Activated T-cell treated with anti-CD3 and anti-CD28 coated beads for 4 hours (primary cell): Measurements from ENCODE around the gene BCL2L15.
A peak's percentile ranks its signal among the peaks of the same experiment; 100 is the strongest.

Experiments
- DNase-seq: peaks from one replicate; pipeline ENCODE4 v3.0.0-alpha.2; 2020

BCL2L15 gene

DNA sequence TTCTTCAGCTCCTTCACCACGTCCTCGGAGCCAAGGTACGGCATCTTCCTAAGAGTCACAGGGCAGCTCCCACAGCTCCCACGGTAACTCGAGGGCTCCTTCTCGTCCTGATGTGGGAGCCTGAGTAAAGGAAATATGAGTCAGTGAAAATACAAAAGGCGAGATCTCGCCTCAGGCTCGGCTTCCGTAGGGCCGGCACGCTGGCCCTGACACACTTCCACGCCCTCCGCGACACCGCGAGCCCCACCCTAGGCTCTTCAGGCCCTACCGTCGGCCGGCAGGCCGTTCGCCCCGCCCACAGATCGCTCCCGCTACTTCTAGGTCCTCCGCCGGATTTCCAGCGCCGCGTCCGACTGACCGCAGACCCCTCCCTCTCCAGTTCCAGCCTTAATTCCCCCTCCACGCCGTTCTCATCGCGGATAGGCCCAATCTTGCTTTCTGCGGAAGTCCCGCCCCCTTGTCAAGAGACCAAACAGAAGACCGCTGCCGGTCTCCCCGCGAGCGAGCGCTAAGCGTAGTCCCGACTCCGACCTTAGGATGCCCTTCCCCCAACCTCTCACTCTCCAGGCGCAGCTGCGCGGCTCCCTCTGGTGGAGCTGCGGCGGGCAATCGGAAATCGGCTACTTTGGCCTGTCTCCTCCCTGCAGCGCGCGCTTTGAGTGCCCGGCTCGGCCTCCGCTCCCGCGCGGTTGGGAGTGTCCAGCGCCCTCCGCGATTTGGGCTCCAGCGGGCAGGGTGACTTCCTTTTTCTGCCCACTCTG lies 17.5 kb upstream of the BCL2L15 start, which contains the start of the genes AP4B1 and DCLRE1B:
TSS of gene AP4B1 (minus strand) at position 126 of the 761 bp plus-strand sequence. CDS start at position 44, 82 bp downstream.
TSS of gene DCLRE1B (plus strand) at position 653 of the 761 bp plus-strand sequence. CDS start 261 bp downstream, outside the sequence.
- peak; percentile 93 for DNase-seq

DNA sequence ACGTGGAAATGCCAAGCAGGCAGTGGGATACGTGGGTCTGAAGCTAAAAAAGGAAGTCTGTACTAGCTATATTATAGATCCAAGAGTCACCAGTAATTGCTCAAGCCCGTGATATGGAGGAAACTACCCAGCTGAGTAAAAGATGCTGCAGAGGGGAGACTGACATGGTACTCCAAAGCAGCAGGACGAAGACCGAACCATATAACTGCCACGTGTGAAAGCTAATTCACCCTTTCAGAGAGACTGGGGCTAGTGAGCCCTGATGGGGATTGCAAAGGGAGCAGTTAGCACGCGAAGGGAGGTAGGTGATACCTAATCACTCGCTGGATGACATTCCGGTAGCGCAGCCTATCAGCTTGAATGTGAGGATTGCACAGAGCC lies 16.9 kb upstream of the BCL2L15 start:
- DNase-seq, result no peak

DNA sequence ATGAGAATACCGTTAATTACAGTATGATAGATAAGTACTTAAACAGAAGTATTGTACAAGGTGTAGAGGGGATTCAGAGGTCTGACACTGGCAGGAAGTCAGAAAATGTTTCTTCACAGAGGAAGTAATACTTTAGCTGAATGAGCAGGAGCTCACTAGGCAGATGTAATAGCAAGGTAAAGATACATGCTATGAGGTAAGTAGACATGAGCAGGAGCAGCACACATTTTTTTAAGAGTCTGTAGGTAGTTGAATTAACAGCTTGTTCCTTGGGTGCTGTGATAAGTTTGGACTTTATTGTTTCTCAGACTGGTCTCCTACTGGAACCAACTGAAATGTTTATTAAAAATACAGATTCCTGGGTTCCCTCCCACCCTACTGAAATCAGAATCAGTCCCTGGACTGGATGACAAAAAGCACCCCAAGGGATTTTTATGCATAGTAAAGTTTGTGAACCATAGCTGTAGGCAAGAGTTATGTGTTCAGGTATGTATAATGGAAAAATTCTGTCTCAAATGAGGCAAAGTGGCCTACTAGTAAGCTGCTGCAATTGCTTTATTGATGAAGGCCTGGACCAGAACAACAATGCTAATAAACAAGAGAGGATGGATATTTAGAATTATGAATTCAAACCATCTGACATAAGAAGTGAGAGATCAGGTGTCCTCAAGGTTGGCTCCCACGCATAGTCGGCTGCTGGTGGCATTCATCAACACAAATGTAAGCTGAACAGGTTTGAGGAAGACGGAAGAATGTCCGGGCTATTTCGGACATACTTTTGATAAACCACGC lies 16.3 kb upstream of the BCL2L15 start:
- no peak for DNase-seq

DNA sequence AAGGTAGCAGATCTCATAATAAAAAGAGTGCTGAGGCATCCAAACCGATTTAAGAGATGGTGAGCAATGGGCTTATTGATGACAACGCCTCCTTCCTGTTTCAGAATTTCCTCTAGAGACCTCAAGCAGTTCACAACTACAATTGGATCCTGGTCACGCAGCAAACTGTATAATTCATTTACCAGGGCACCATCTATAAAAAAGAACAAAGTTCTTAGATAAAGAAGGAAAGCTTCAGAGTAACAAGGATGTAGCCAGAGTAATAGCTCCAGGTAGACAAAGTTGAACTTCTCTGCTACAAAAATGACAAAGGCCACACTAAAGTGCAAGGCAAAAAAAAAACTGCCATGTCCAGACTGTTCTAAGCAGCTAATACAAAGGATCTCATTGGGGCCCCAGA lies 13.8 kb upstream of the BCL2L15 start:
- DNase-seq, result no peak

DNA sequence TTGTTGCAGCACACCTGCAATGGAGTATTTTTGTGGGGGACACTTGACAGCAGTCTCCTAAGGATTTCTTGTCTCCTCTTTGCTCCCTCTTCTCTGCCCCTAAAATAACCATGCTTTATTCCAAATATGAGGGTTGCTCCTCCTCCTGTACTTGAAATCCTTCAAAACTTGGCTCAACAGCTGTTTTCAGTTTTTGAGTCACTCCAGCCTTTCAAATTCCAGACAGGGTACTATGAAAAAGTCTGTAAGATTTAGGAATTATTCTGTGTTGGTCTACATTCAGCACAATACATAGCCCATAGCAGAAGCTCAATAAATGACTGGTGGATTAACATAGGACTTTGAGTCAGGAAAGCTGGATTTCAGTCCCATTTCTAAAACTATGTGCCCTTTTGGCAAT lies 11.7 kb upstream of the BCL2L15 start:
- DNase-seq, result no peak

DNA sequence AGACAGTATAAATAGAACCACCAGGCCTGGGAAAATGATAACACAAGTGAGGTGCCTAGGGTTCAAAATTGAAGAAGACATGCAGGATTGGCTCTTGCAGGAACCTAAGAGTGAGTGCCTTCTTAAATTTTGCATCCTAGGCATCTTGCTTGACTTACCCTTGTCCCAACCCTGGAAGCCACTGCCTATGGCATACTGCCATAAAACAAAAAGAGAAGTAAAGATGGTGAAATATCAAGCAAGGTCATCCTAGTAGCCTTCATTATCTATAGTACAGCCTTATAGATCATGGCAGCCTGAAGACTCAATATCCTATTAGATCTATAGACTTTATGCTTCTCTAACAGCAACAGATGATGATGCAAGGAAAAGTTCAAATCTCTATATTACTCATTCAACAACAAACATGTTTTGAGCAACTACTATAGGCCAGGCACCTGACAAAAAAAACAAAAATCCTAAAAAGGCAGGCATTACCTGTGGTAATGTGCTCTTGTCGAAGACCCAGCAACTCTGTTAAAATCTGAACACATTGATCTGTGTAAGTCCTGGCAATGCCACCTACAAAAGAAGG lies 10.9 kb upstream of the BCL2L15 start:
- DNase-seq, result no peak

DNA sequence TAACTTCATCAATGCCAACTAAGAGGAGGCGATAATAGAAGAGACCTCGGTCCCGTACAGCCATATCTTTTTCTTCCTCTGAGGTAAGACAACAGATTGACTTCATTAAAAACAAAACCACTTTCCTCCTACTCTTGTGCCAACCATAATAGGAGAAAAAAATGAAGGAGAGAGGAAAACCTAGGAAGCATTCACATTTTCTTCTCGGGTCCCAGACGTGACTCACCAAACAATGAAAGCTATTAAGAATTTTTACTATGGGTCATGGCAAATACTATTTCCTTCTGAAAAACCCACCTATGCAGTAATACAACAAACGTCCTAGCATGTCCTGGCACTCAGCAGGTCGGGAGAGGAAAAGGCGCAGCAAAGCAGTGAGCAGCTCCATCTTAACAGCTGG lies 8.6 kb upstream of the BCL2L15 start:
- no peak for DNase-seq

DNA sequence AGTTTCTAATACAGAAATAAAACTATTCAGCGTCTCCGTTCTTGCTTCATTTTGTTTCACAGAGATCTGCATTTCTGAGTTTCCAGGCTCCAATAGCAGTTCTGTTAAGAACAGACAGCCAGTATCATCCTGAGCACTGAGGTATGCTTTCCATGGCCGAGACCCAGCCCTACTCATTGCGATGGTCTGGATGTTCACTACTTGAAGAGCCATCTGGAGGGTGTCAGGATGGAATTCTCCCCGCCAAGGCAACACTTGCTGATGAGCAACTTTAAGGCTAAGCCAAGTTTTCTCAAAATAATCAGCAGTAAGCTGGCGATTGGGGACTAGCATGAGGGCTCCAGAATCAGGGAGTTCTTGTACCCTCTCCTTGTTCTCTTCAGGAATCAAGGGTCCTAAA lies 7.7 kb upstream of the BCL2L15 start:
- no peak for DNase-seq

DNA sequence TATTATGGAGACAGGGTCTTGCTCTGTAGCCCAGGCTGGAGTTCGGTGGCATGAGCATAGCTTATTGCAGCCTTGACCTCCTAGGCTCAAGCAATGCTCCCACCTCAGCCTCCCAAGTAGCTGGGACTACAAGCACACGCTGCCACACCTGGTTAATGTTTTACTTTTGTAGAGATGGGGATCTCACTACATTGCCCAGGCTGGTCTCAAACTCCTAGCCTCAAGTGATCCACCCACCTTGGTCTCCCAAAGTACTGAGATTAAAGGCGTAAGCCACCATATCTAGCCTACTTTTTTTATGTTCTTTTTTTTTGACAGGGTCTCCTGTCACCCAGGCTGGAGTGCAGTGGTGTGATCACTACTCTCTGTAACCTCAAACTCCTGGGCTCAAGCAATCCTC lies 5.9 kb upstream of the BCL2L15 start:
- no peak for DNase-seq

DNA sequence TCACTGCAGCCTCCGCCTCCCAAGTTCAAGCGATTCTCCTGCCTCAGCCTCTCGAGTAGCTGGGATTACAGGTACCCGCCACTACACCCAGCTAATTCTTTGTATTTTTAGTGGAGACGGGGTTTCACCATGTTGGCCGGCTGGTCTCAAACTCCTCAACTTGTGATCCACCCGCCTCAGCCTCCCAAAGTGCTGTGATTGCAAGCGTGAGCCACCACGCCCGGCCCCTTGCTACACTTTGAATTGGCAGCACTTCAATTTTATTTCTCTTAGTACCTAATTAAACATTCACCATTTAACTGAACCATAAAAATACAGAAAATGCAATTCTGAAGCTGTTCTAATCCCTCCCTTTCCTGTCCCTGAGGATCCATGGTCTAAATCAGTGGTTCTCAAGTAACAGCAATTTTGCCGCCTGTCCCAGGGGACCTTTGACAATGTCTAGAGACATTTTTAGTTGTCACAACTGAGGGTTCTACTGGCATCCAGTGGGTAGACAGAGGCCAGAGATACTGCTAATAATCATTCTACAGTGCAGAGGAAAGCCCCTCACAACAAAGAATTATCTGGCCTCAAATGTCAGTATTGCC lies 4.3 kb upstream of the BCL2L15 start:
- no peak for DNase-seq

DNA sequence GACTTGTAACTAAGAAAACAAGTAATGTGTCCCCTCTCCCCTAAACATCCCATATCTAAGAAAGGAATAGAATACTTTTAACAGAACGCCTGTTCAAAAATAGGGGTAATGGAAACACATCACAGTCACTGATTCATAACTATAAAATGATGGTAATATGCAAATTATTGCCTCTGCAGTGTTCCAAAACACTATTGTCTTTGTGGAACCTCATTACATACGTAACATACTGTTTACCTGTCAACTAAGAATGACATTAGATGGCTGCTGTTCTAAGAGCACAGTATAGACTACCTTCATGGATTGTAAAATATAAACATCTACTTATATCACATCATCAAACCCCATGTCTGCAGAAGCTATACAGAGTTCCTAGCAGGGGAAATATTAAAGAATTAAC lies 3.4 kb upstream of the BCL2L15 start:
- no peak for DNase-seq

DNA sequence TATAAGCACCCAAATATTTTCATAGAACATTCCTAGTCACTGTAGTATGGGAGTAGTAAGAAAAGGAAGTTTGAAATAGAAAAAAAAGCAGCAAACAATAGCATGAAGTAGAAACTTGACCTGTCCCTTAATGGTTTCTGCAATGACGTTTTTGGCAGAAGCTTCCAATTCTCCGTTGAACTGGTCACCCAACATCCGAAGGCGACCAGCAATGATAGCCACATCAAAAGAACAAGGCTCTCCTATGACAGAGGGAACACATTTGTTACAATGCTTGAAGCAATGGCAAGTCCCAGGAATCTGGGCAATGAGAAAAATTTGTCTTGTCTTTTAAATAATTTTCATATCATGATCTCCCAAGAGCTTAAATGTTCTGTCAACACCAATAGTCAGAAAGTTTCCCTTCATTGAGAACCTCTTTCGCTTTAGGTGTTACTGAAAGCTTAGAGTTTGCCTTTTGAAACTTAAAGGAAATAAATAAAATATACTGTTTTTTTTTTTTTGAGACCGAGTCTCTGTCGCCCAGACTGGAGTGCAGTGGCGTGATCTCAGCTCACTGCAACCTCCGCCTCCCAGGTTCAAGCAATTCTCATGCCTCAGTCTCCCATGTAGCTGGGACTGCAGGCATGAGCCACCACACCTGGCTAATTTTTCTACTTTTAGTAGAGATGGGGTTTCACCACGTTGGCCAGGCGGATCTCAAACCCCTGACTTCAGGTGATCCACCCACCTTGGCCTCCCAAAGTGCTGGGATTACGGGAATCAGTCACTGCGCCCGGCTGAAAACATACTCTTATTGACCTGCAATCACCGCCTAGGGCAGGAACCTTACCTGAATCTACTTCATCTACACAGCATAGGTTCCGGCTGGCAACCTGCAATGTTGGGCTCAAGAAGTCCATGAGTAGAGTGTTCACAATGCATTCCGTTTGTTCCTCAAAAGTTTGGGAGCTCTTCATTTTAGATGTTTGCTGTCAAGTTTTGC lies 672 bp downstream of the BCL2L15 start:
- DNase-seq, result no peak

DNA sequence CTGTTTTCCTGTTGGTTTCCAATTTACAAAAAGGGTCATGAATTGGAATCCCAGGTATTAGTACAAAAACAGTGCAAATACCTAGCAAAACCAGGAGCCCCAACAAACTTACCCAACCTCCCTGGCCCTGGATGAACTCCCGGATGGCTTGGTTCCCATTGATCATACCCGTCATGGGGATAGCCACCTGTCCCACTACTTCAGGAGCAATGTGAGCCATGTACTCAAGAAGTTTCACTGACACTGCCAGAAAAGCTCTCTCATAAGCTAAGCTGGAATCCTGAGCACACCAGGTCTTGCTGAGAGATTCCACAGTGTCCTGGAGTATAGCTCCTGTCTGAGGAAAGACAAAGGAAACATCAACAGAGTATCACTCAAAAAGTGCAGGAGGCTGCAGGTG lies 5.7 kb downstream of the BCL2L15 start:
- DNase-seq, result no peak

DNA sequence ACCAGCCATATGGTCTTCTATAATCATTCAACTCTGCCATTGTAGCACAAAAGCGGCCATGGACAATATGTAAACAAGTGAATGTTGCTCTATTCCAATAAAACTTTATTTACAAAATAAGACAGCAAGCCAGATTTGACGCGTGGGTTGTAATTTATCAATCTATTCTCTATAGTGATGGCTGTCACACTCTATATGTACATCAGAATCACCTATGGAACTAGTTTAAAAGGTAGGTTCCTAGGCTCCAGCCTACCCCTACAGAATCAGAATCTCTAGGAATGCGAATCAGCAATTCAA lies 7.7 kb downstream of the BCL2L15 start:
- DNase-seq, result no peak

DNA sequence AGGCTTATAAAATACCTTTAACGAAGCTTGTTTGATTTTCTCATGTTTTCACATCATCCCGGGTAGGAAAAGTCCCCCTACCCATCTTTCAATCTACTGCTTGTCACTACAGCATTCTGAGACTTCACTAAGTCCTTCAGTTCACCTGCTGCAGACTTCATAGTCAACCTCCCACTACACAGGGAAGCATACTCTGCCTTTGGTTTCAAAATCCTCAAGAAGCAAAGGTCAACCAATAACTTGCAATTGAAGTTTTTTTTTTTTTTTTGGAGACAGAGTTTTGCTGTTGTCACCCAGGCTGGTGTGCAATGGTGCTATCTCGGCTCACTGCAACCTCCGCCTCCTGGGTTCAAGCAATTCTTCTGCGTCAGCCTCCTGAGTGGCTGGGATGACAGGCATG lies 11.2 kb downstream of the BCL2L15 start:
- no peak for DNase-seq

DNA sequence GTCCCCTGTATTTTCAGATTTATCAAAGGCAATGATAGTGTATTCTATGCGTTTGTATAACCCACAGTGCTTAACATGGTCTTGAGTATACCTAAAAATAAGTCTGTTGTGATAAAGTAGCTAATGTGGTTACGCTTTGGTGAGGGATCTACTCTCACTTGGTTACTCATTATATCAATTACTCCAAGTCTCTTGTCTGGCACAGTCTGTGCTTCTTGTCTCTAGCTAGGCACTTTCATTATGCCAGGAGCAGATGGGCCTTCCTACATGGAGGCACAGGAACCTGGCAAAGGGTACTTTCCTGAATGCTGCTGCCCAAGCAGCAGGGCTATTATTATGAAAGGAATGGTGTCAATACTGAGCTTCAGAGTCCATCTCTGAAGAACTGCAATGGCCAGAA lies 11.7 kb downstream of the BCL2L15 start:
- DNase-seq, result no peak

DNA sequence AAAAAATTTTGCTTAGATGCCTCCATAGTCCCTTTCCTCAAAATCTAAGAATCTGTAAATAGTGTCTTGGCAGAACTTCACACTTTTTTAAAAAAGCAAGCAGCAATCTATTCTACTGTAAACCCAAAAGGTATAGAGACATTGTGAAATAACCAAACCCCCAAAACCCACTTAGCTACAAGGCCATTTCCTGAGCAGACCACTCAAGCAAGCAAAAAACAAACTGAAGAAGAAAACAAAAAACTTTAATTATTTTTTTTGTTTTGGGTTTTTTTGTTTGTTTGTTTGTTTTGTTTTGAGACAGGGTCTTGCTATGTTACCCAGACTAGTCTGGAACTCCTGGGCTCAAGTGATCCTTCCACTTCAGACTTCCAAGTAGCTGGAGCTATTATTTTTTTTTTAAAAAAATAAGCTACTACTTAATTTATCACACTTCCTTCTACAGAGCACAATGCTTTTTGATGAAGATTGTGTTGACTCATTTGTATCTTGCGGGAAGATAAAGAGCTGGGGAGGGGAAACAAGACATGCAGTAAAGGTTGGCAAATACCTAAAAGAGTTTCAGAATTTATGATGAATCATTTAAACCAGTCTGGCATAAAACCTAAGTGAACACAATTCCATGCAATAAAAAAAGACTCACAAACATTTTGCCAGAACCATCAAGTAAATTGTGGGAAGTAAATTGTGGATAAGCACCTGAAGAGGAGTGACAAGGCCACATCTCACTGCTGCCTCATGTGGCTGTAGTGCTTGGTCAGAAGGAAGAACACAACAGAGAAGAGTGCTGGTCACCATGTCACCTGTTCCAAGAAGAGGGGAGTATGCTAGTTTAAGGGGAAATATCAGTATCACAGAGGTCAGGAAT lies 13.1 kb downstream of the BCL2L15 start:
- no peak for DNase-seq

DNA sequence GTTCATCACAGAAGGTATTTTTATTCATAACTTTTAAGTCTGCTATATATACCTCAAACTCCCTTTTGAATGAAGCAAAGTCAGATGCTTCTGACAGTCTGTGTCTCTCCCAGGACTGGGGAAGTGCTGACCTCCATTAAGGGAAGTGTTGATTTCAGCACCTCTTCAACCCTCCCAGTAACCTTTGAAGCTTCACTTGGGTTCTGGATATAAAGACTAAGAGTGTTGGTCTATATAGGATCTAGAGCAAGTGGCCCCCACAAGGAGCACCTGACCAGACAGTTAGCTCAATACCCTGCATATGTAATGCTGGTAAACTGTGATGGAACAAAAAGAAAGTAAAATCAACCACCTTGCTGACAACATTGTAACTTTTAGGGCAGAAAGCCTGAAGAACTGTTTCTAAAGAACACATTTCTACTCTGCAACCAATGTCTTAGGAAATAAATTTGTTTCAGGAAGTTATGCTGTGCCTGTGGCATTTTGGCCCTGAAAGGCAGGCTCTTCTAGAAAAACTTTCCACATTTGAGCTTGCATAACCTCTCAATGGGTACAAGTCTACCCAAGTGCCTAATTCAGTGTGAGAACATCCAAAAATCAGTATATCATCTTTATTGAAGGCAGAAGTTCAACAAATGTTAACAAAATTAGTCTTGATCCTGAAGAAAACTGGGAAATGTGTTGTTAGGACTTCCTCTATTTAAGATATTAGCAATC lies 15.0 kb downstream of the BCL2L15 start:
- no peak for DNase-seq

DNA sequence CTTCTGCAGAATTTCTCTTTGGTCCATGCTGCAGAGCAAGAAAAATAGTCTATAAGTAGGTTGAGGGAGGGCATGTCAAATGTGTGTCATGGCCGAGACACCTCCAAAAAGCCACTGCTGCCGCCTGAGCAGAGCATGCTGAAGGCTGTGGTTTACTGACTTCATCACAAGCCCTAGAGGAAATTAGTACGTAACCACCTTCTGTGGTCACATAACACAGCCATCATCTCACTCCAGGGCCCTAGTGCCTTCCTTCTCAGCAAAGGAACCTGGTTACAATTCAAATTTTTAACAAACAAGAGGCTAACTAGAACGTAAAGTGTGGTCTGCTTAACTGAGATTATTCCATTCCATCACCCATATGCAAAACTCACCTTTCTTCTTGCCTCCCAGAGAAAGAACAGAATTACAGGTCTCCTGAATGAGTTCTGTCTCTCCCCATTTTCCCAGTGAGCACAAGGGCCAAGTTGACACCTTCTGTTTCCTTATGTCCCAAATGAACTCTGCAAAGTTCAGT lies 15.7 kb downstream of the BCL2L15 start, which contains the start of gene PTPN22:
TSS of gene PTPN22 (minus strand) at position 116 of the 517 bp plus-strand sequence.
- peak; percentile 65 for DNase-seq

DNA sequence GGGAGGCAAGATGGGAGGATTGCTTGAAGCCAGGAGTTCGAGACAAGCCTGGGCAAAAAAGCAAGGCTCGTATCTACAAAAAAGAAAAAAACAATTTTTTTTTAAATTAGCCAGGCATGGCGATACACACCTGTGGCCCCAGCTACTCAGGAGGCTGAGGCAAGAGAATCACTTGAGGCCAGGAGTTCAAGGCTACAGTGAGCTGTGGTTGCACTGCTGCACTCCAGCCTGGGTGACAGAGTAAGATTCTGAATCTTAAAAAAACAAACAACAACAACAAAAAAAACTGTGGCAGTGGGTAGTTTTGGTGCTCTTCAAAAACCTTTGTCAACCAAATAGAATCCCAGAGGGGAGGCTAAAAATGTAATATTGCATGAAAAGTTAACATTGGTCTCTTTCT lies 16.6 kb downstream of the BCL2L15 start:
- no peak for DNase-seq
